RWPE1 (cell line): Measurements from ENCODE around the gene CRB1.

Source experiments
- CTCF ChIA-PET: fragments of 350-600 bp; sonication (Branson Sonifier 250); formaldehyde crosslinking; extraction: SDS; loops from one replicate; lab custom pipeline; 2021; lab: Yijun Ruan, JAX
- POLR2A ChIA-PET: fragments of 400-600 bp; formaldehyde crosslinking; extraction: SDS; loops from one replicate; lab custom pipeline; 2020; ENCODE audit warnings: antibody characterized with exemption; ENCODE audit not compliant: low non-redundant PET; lab: Yijun Ruan, JAX
- DNase-seq: peaks from one replicate; pipeline ENCODE4 v3.0.0; 2012; ENCODE audit warnings: low spot score
- H3K27ac ChIP-seq: fragments of 450-650 bp; 2 replicates; pipeline ENCODE4 v1.5.1; 2017
- TF ChIP-seq, protein P1 (sequence below): fragments of 450-650 bp; conservative IDR thresholded peaks from 2 replicates; pipeline ENCODE4 v1.5.1; 2017; ENCODE audit warnings: low read depth, mild to moderate bottlenecking

CRB1 gene

DNA sequence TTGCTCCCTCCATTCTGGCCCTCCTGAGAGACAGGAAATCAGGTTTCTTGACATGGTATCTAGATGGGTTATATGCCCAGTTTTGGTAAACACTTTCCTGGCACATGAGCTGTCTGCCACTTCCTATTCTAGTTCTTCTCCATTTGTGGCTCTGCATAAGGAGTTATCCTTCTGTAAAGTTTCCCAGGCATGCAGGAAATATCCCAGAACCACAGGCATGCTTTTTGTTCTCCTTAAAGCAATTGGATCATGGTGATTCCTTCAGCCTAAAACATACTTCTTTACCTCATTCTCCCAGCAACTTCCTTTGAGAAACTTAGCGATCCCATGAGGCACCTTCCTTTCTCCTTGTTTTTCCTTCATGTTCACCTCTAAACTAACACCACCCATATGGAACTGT is 199.8 kb downstream of the CRB1 start:
- TF ChIP-seq, protein P1, sequence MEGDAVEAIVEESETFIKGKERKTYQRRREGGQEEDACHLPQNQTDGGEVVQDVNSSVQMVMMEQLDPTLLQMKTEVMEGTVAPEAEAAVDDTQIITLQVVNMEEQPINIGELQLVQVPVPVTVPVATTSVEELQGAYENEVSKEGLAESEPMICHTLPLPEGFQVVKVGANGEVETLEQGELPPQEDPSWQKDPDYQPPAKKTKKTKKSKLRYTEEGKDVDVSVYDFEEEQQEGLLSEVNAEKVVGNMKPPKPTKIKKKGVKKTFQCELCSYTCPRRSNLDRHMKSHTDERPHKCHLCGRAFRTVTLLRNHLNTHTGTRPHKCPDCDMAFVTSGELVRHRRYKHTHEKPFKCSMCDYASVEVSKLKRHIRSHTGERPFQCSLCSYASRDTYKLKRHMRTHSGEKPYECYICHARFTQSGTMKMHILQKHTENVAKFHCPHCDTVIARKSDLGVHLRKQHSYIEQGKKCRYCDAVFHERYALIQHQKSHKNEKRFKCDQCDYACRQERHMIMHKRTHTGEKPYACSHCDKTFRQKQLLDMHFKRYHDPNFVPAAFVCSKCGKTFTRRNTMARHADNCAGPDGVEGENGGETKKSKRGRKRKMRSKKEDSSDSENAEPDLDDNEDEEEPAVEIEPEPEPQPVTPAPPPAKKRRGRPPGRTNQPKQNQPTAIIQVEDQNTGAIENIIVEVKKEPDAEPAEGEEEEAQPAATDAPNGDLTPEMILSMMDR = no peak
- no peak for DNase-seq
- CTCF ChIA-PET = interaction anchor here (0.5 kb wide), 1 partner anchor 91 kb away, joined by 3 read pairs; no protein-coding TSS in a partner anchor
- POLR2A ChIA-PET = no interaction called here
- no peak overlapping the region for H3K27ac ChIP-seq

- H3K27ac ChIP-seq = no peak overlapping the region
- DNase-seq = no peak
- ChIA-PET CTCF (no interaction called here), POLR2A (no interaction called here)
- TF ChIP-seq, protein P1 = no peak
Observed at GRCh38 chr1:197468543-197469175, 200.6 kb downstream of the CRB1 start.

DNA sequence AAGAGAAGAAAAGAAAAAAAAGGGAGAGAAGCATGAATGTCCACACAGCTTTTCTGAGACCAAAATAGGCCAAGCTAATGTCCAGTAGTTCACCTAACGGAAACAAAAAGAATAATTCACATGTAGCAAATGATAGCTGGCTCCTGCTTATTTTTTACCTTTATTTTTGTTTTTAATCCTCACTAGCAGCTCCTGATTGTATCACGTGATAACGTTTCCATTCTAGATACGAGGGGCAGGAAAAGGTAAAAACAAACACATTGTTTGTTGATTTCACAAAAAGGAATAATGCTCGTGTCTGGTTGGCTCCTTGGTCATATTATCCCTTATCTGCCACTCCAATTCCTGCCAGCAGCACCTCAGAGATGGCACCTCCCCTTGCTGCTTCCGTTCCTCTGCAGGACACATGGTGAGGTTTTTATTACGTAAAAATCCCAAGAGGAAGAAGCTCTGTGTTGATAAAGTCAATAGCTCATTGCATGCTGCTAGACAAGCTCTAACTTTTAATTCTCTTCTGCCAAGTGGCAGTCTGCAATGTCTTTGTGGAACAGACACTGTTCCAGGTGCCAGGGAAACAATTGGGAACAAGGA is 201.7 kb downstream of the CRB1 start:
- H3K27ac ChIP-seq = no peak overlapping the region
- CTCF ChIA-PET = interaction anchor here (1.3 kb wide), 1 partner anchor 9 kb away, joined by 3 read pairs; no protein-coding TSS in a partner anchor
- POLR2A ChIA-PET = no interaction called here
- TF ChIP-seq, protein P1 = no peak
- no peak for DNase-seq

GRCh38 chr1:197470330-197470729 is 202.3 kb downstream of the CRB1 start:
- H3K27ac ChIP-seq = no peak overlapping the region
- DNase-seq = no peak
- POLR2A ChIA-PET = no interaction called here
- TF ChIP-seq, protein P1 = no peak
- CTCF ChIA-PET = interaction anchor here (1.3 kb wide), 1 partner anchor 9 kb away, joined by 3 read pairs; no protein-coding TSS in a partner anchor

- H3K27ac ChIP-seq = no peak overlapping the region
- CTCF ChIA-PET = interaction anchor here (0.6 to 1.3 kb wide), 3 partner anchors 10 to 1585 kb away, joined by 3 read pairs; no protein-coding TSS in a partner anchor
- TF ChIP-seq, protein P1 = no peak
- POLR2A ChIA-PET = no interaction called here
- DNase-seq = no peak
Observed at GRCh38 chr1:197471248-197471985, 203.4 kb downstream of the CRB1 start.

DNA sequence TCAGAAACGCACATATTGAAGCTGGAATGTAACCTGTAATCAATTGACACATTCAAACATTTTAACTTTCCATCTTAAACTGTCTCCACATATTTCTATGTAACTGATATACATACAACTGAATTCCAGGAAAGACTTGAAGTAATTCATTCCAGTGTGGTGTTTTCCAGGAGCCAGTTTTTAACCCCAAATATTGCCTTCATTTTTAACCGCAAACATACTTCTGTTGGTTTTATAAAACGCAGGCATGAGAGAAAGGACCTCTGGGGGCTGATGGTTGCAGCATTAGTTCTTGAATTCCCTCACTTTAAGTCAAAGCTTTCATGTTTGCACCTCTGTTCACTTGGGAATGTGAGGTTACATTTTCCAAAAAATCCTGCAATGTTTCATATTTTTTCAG is 204.1 kb downstream of the CRB1 start:
- ChIA-PET POLR2A (no interaction called here), CTCF (interaction anchor here (0.6 to 0.8 kb wide), 2 partner anchors 9 to 66 kb away, joined by 3 read pairs; no protein-coding TSS in a partner anchor)
- TF ChIP-seq, protein P1 = no peak
- DNase-seq = no peak
- no peak overlapping the region for H3K27ac ChIP-seq
